PFSK-1 (cell line): ENCODE data around the gene SEZ6L.

Experiments used
- FOXP2 ChIP-seq: optimal IDR thresholded peaks from 2 replicates; pipeline ENCODE3; 2011; ENCODE audit warnings: borderline replicate concordance, control low read depth, inconsistent platforms; ENCODE audit not compliant: insufficient read depth; ENCODE audit errors: extremely low read length, extremely low read depth
- POLR2AphosphoS5 ChIP-seq: IDR thresholded peaks from 2 replicates; pipeline ENCODE4 v1.6.1; 2012; ENCODE audit warnings: low read depth, mild to moderate bottlenecking, control low read depth, low read length, moderate library complexity
- SIN3A ChIP-seq: IDR thresholded peaks from 2 replicates; pipeline ENCODE4 v1.6.1; 2012; ENCODE audit warnings: mild to moderate bottlenecking, low read length, moderate library complexity, borderline replicate concordance; ENCODE audit not compliant: insufficient read depth
- TAF1 ChIP-seq: IDR thresholded peaks from 2 replicates; pipeline ENCODE4 v1.6.1; 2012; ENCODE audit warnings: low read length, control low read depth, borderline replicate concordance; ENCODE audit not compliant: insufficient read depth
- TF ChIP-seq, protein P1 (sequence below), 2 experiments: IDR thresholded peaks; 2 replicates each; pipeline versions ENCODE4 v1.6.1 to v1.8.0; 2011 to 2012; ENCODE audit warnings: low read depth in 2 of 2, low read length in 2 of 2, control low read depth in 1 of 2, inconsistent platforms in 1 of 2, mild to moderate bottlenecking in 1 of 2, moderate library complexity in 1 of 2; ENCODE audit not compliant: insufficient read depth in 1 of 2

Gene SEZ6L

DNA sequence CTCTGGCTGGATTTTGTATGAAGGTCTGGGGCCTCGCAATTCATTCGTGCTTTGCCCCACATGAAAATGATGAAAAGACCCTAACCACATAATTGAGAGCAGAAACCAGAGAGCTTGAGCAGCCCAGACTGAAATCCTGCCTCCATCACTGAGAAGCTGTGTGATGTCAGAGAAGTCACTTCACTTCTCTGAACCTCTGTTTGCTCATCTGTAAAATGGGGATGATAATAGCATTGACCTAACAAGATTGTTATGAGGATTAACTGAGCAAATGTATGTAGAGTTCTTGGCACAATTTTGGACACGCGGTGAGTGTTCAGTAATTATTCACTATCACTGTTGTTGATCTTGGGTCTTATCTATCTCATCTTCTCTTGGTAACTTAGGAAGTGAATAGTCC lies 203.6 kb downstream of the SEZ6L start:
- TF ChIP-seq POLR2AphosphoS5 (no peak), SIN3A (no peak), TAF1 (no peak), FOXP2 (no peak)

DNA sequence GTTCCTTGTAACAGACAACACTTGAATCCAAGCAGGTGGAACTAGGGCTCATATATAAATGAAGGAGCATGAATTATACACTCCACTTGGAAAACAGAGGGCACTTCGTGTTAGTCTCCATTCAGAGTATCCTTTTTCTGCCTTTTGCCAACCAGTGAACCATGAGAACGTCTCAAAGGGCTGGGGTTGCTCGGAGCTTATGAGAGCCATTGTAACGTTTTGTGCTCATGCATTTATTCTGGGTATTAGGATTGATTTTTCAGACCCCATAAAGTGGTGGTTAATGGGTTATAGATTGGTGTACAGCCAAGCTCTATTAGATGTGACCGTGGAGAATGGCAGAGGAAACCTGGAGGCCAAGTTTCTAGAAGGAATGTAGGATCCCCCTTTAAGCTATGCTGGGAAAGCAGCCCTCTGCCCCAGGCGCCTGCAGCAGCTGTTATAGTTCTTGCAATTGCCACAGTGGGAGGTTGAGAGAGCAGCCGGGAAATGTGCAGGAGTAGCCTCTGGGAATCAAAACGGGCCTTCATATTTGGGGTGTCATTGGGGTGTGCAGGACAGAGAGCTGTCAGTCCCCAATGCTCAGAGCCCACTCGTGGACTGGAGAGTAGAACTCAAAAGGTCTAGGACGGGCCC lies 205.2 kb downstream of the SEZ6L start:
- no peak for TF ChIP-seq TAF1
- no peak for TF ChIP-seq FOXP2
- TF ChIP-seq, protein P1, sequence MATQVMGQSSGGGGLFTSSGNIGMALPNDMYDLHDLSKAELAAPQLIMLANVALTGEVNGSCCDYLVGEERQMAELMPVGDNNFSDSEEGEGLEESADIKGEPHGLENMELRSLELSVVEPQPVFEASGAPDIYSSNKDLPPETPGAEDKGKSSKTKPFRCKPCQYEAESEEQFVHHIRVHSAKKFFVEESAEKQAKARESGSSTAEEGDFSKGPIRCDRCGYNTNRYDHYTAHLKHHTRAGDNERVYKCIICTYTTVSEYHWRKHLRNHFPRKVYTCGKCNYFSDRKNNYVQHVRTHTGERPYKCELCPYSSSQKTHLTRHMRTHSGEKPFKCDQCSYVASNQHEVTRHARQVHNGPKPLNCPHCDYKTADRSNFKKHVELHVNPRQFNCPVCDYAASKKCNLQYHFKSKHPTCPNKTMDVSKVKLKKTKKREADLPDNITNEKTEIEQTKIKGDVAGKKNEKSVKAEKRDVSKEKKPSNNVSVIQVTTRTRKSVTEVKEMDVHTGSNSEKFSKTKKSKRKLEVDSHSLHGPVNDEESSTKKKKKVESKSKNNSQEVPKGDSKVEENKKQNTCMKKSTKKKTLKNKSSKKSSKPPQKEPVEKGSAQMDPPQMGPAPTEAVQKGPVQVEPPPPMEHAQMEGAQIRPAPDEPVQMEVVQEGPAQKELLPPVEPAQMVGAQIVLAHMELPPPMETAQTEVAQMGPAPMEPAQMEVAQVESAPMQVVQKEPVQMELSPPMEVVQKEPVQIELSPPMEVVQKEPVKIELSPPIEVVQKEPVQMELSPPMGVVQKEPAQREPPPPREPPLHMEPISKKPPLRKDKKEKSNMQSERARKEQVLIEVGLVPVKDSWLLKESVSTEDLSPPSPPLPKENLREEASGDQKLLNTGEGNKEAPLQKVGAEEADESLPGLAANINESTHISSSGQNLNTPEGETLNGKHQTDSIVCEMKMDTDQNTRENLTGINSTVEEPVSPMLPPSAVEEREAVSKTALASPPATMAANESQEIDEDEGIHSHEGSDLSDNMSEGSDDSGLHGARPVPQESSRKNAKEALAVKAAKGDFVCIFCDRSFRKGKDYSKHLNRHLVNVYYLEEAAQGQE (IDR thresholded peaks at IDR 0.05; ENCODE audit: insufficient read depth in 1 of 2, low read depth in 2 of 2, low read length in 2 of 2), result no peak
- no peak for TF ChIP-seq POLR2AphosphoS5
- TF ChIP-seq SIN3A, result no peak

DNA sequence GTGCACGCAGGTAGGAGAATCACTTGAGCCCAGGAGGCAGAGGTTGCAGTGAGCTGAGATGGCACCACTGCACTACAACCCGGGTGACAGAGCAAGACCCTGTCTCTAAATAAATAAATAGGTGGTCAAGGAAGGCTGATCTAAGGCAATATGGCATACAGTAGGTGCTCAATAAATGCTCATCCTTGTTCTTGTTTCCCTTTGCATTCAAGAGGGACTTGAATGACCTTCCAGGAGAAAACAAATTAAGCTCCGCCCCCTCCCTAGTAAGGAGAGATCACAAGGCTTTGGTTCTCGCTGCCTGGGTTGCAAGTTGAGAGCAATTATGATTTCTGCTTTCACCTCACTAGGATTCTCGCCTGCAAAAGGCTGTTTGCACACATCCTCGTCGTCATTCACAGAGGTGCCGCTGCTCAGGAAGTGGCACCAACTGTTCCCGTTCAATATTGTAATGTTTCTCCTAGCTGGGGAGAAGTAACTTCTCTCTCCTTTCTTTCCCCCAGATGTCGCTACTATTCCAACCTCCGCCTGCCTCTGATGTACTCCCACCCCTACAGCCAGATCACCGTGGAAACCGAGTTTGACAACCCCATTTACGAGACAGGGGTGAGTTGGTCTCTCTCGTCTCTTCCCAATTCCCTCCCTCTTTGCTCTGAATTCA lies 208.0 kb downstream of the SEZ6L start:
- TF ChIP-seq TAF1 (no peak), SIN3A (no peak), FOXP2 (no peak), POLR2AphosphoS5 (no peak)
- TF ChIP-seq, protein P1 (IDR thresholded peaks at IDR 0.05; ENCODE audit: insufficient read depth in 1 of 2, low read depth in 2 of 2, low read length in 2 of 2), result no peak

DNA sequence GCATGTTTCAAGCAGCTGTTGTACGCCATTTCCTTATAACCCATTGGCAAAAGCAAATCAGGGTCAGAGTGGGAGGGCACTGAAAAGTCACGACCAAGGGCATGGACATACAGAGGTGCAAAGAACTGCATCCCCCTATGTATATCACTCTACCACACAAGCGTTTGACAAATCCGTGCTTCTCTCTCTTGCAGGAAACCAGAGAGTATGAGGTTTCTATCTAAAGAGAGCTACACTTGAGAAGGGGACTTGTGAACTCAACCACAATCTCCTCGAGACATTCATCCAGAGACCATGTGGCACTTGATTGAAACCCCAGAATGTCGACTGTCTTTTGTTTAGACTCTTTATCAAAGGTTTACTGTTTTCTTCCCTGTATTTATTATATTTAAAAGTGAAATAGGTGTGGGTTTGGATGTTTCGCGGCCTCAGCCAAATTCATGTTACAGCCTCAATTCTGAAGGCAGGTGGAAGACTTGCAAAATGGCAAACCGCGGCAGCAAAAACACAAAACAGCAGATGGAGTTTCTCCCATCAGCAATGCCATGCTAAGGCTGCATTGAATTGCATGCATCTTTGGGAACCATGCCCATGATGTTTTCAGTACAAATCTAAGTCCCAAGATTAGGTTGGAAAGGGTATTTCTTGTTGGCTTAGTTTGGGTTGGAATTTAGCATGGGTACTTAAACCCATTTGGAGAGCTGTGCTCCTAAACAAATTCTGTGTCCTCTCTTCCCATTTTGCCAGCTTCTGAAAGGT lies 211.0 kb downstream of the SEZ6L start:
- no peak for TF ChIP-seq TAF1
- TF ChIP-seq SIN3A, result no peak
- TF ChIP-seq, protein P1 (IDR thresholded peaks at IDR 0.05; ENCODE audit: insufficient read depth in 1 of 2, low read depth in 2 of 2, low read length in 2 of 2), result no peak
- TF ChIP-seq POLR2AphosphoS5, result no peak
- no peak for TF ChIP-seq FOXP2

DNA sequence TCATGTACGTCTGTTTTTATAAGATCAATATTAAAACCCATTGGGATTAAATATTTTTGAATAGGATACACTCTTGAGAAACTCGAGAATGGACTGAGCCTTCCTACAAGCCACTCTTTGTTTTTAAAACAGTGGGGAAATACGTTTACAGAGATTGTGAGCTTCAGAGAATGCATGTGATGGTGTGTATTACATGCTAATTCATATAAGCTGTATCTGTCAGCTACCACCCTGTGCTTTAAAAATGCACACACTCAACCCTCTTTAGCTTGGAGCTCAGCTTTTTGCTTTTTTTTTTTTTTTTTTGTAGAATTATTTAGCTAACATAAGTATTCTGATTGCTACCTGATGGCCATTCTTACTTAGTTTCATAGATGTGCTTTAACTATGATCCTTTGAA lies 213.5 kb downstream of the SEZ6L start:
- TF ChIP-seq TAF1 (no peak), SIN3A (no peak), FOXP2 (no peak), POLR2AphosphoS5 (no peak)
